NCI-H226 (cell line): ENCODE data around the gene JMJD1C.
"Not testable (repeated sequence)": the region's sequence is repeated elsewhere in the genome, so short reads cannot be mapped to it uniquely, and the experiment has no call there.

Experiments used
- DNase-seq: peaks from one replicate; pipeline ENCODE4 v3.0.0-alpha.2; 2015

The JMJD1C gene

DNA sequence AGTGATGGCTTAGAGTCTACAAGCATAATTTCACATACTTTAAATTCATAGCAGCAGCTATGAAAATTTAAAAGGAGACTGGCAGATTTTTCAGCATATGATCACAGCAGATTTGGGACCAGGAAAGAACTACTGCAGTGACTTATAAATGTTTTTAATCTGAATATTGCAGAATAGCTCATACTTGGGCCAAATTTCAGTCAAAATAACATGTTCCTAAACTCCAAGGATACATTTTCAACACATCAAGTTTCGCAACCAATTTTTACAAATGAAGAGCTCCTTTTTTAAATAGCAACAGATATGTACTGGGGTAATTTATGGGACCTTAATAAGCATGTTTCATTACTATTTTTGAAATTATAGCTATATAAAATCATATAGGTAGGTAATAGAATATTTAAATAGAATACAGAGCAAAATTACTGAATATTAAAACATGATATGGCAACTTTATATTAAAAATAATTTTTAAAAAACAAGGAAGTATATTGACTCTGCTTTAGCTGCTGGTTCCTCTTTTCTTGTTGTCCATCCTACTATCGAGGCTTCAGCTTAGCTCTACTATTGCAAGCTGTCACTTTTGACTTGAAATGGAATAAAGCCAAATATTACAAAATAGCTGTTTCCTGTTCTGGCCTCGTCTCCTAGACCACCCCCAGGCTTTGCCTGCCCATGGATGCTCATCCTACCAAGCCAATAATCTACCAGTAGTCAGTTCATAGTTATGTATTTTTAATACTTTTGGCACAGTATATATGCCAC, 209.6 kb downstream of the JMJD1C start:
- DNase-seq: peak; percentile 35

DNA sequence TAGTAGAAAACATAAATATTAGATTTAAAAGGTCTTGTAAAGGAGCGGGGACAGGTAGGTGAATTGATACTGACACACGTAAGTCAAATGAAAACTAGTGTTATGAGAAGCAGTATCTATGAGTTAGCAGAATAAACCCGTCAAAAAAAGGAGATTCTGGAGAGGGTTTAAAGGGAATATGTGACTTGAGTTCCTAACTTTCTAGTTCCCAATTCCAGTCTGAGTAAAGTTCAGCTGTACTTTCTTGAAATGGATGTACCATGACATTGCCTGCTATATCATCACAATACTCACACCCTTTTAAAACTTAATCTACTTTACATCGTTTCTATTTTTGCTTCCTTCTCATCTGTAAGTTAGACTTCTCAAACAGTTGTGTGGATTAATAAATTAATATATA, 210.5 kb downstream of the JMJD1C start:
- DNase-seq: no peak

DNA sequence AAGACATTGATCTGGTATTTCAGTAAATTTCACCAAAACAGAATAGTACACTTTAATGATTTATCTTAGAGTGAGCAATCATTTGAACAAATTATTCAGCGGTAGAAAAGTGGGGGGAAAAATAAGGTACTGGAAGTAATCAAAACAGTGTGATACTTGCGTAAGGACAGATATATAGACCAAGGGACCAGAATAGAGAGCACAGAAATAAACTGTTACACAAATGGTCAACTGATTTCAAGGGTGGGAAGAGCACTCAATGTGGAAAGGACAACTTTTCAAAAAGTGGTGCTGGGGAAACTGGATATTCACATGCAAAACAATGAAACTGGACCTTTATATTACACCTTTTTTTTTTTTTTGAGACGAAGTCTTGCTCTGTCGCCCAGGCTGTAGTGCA, 212.7 kb downstream of the JMJD1C start:
- DNase-seq: no peak

DNA sequence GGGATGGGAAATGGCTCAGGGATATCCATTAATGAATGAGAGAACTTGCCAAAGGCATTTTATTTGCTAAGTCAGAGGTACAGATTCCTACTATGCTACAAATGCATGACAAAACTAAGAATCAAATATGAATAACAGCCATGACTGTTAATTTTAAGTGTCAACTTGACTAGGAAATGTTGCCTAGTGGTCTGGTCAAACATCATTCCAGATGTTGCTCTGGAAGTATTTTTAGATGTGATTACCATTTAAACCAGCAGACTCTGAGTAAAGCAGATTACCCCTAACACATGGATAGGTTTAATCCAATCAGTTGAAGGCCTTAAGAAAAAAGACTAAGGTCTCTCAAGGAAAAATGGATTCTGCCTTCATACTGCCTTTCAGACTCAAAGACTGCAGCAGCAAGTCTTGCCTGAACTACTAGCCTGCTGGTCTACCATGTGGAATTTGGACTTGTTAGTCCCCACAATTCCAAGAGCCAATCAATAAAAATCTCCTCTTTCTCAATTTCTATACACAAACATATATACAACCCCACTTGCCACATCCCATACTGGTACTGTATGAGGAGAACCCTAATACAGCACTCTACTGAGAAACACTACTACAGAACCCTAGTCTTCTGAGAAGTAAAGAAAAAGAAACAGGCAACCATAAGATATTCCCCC, 213.5 kb downstream of the JMJD1C start:
- DNase-seq: no peak

DNA sequence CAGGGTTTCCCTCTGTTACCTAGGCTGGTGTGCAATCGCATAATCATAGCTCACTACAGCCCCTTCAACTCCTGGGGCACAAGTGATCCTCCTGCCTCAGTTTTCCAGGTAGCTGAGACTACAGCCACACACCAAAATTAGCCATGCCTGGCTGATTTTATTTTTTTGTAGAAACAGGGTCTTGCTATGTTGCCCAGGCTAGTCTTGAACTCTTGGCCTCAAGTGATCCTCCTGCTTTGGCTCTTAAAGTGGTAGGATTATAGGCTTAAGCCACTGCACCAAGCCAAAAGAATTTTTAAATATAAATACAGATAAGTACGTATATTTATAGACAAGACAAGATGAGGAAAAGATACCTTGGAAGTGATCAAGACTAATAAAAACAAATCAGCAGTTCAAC, 215.7 kb downstream of the JMJD1C start:
- DNase-seq: no peak

DNA sequence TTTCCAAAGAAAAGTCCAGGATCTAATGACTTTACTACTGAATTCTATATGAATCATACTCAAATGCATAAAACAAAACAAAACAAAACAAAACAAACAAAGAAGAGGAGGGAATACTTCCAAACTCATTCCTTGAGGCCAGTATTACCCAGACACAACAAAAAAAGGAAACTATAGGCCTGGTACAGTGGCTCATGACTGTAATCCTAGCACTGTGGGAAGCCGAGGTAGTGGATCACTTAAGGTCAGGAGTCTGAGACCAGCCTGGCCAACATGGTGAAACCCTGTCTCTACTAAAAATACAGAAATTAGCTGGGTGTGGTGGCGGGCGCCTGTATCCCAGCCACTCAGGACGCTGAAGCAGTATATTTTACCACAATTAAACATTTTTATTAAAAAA, 218.0 kb downstream of the JMJD1C start:
- DNase-seq: no peak

DNA sequence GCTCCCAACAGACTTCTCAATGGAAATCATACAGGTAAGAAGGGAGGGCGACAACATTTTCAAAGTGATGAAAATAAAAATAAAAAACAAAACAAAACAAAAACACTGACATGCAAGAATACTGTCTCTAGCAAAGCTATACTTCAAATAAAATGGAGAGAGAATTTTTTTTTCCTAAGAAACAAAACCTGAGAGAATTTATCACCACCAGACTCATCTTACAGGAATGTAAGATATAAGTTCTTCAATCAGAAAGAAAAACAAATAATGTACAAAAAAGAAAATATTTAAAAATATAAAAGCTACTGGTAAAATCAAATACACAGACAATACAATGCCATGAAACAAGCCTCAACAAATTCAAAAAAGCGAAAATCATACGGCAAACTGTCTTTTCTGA, 219.4 kb downstream of the JMJD1C start:
- peak; percentile 6 for DNase-seq

DNA sequence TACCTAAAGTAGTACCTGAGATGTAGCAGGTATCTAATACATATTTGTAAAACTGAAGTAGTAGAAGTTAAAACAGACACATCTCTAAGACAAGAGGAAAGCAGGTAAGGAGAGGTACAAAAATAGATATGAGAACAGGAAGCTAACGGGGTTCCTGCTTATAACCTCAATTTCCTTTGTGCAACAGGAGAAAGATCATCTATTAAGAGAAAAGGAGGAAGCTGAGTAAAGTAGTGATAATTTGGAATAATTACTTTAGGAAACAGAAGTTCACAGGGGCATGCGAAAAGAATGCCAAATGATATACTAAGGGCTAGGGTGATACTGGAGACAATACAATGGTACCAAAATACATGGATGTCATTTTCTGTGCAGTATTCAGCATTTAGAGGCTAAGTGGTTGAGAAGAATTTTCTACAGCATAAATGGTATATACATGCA, 223.9 kb downstream of the JMJD1C start:
- DNase-seq: no peak

DNA sequence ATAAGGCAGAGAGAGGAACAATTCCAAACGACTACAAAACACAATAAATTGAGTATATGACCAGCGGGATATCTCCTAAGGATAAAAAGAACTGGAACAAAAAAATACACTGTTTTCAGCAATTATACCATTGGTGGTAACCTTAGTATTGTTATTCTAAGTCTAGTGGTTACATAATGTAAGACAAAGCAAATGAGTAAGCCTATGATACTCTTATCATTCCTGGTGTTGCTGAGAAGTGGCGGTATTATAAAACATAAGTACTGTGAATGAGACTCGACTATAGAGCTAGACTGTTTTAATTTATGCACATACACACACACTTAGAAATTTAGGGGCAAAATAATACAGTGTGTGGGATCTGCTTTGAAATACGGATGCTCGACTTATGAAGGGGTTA, 225.0 kb downstream of the JMJD1C start:
- peak; percentile 8 for DNase-seq

DNA sequence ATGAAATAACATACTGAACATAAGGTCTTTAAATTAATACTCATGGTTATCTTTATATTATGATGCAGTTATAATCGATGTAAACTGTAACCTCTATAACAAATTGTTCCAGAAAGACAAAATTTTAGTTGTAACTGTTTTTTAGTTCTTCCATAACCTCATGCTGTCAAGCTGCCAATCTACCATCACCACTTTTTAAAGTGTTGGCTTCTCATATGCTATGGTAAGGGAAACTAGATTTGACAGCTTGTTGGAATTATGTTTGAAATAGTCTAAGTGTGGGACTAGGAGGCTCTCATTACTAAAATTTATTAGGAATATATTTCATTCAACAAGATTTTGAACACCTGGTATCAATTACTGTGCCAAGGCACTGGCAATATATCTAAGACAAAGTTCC, 227.3 kb downstream of the JMJD1C start:
- no peak for DNase-seq

DNA sequence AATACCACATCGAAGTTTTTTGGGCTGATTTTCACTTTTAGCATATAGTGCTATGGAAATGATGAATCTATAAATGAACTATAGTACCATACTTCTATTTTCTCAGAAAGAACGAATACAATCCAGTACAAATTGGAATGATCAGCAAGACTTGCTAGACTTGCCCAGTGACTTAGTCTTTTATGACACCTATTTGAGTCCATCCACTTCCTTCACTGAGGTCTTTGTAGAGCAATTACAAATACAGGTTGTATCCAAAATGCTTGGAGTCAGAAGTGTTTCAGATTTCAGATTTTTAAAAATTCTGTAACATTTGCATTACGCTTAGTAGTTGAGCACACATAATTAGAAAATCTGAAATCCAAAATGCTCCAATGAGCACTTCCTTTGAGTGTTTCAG, 228.4 kb downstream of the JMJD1C start:
- no peak for DNase-seq

DNA sequence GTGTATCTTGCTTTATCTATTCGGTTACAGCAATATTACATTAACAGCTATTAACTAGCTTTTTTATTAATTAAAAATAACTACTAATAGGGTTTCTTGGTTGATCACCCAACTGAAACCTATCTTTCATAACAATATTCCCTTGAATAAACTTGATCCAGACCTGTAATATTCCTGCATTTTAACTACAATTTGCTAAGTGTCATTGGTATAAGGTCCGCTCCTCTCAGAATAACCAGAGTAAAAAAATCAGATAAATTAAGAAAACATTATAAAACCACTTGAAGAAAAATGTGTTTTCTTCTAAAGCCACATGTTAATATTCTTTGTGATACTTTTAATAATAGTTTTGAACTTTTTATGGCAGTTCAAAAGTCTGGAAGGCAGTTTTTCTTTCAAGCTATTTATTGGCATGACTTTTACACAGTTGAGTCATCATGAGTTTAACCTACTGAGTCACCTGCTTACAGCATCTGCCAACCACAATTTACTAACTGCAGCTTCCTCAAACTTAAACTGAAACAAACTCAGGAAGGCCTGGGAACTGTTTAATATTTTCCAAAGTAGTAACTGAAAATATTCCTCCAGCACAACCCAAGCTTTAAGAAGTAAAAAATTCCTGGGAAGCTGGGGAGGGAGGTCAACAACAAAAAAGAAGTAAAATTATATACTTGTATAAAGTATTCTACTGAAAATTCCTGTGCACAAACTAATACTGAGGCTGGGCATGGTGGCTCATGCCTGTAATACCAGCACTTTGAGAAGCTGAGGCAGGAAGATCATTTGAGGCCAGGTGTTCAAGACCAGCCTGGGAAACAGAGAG, 229.5 kb downstream of the JMJD1C start:
- peak; percentile 81 for DNase-seq

DNA sequence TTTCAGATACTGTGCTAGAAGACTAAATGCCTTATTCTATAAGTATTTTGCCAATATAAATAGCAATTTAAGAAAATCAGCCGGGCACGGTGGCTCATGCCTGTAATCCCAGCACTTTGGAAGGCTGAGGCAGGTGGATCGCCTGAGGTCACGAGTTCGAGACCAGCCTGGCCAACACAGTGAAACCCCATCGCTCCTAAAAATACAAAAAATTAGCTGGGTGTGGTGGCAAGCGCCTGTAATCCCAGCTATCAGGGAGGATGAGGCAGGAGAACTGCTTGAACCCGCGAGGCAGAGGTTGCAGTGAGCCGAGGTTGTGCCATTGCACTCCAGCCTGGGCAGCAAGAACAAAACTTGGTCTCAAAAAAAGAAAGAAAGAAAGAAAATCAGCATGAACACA, 230.6 kb downstream of the JMJD1C start:
- DNase-seq: not testable (repeated sequence)

DNA sequence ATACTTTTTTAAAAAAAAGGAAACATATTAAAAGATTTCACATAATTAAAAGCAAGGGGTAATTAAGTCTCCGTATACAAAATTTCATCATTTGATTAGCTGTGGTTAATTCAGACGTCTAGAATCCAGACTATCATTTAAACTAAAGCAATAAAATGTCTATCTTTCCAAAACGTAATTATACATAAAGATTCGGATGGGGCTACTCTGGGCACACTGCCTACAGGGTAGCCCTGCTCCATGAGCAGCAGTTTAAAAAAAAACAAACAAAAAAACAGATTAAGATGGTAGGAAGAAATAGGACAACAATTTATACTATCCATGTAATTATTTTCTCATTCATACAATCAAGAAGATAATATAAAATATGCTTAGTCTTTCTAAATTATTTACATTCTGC, 236.6 kb downstream of the JMJD1C start:
- no peak for DNase-seq

DNA sequence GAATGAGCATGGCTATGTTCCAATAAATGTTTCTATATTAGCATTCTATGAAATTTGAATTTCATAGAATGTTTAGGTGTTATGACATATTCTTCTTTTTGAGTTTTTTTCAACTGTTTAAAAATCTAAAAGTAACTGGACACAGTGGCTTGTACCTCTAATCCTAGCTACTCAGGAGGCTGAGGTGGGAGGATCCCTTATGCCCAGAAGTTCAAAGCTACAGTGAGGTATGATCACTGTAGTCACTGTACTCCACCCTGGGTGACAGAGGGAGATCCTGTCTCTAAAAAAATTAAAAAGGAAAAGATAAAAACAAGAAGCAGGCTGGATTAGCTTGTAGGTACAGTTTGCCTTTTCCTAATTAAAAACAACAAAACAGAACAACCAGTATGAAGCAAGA, 237.5 kb downstream of the JMJD1C start:
- no peak for DNase-seq

DNA sequence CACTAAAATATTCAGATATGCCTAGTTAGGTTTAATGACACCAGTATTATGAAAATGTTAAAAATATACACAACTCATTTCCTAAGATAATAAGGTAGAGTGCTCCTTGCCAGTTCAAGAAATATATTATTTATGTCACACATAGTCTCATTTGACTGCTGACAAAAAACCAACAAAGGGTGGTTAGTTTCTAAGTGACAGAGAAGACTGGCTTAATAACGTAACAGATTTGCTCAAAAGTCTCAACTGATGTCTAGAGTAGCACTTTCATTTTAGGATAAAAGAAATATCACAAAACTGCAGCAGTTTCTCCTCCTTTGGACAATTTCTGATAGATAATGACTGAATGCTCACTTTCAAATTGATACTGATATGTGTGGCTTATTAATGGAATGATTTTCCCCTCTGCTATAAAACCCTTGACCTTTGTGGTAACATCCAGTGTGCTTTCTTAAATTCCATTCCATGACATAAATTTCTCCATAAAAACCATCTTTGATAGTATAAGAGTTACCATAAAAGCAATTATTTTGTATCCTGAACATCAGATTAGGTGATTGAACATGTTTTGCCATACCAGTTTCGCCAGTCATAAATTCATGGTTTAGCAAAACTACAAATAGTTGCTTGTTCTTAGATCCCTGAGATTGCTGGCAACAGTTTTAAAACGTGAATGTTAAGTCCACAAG, 238.4 kb downstream of the JMJD1C start:
- DNase-seq: no peak

DNA sequence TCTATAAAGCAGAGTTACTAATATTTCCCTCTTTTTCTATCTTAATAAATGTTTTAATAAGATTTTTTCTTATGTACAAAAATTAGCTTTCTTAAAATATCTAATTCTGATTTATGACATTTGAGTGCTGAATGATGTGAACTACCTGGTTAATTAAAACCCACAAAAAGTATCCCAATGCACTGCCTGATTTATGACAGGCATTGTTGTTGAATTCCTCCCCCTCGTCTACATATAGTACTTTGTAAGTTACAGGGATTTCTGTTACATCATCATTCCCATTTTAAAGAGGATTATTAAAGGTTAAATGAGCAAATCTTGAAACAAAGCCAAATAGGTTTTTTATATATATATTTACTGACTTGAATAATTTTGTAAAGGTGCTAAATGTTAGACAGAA, 241.5 kb downstream of the JMJD1C start:
- no peak for DNase-seq

DNA sequence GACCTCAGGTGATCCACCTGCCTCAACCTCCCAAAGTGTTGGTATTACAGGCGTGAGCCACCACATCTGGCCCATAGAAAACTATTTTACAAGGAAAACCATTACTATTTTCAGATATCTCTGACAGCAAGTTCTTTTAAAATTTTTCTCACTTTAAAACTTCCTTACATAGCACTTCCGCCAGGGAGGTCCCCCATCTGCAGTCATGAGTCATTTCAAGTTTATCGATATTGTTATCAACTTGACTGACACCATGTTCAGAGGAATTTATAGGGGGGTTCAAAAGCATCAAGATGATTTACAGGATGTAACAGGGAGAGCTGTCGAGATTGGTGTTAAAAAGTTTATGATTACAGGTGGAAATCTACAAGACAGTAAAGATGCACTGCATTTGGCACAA, 243.8 kb downstream of the JMJD1C start:
- DNase-seq: no peak

DNA sequence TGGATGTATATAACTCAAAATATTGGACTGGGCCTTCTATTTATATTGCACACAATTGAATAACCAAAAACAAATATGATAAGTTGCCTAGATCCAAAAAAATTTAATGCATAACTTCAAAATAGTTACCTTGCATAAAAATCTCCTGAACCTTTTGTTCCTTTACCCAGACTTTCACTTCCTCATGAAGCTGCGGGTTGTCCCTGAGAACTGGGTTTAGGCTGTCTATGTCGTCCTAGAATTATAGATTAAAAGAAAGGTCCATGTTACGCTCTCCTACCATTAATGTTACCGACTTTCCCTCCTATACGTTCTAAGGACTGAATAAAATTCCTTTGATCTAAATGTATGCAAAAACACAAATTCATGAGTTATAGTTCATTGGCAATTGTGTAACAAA, 246.0 kb downstream of the JMJD1C start:
- no peak for DNase-seq

DNA sequence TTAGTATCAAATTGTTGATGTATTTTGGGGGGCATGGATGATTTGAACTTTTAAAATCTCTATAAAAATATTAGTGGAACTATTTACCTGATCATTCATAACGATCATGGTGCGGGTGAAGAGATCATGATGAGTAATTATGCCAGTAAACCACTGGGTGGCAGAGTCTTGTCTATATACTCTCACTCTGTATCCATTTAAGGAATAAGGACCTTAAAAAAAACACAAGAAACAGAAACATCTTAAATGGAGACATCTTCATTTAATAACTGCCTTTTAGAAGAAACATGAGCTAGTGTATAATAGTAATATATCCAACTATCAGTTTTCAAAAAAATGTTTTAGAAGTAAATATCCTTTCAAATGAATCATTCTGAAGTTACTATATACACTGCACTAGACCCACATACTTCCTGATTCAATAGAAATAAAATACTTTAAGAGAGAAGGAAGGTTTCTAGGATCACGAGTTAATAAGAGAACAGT, 248.6 kb downstream of the JMJD1C start:
- no peak for DNase-seq

DNA sequence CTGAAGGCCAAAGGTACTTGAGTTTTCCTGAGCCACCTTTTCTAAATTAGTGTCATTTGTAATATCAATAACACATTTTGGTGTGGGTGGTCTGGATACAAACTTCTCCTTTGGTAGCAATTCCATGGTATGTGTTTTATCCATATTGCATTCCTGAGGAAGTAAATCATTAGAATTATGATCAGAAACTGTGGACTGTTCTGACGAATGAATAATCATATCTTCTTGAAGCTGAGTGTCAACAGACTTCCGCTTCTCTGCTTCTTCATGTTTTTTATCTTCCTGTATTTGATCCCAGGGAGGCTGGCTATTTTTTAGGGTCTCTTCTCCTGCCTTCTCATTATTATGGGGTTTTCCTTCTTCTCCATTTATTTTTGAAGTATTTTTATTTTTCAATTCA, 251.2 kb downstream of the JMJD1C start:
- no peak for DNase-seq

DNA sequence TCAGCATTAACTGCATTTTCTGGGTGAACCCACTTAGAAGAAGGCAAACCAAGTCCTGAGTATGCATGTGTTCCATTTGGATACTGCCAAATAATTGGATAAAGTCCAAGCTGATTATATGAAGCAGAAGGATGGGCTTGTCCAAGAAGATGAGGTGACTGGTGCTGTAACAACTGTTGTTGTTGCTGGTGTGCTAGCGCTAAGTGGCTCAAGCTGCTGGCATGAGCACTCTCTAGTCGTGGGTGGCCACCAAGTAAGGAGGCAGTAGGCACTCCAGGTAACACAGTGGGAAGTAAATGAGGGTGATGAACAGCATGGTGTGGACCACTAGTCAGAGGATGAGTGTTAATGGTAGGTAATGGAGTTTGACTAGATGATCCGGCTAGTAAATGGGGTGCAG, 252.3 kb downstream of the JMJD1C start:
- no peak for DNase-seq

DNA sequence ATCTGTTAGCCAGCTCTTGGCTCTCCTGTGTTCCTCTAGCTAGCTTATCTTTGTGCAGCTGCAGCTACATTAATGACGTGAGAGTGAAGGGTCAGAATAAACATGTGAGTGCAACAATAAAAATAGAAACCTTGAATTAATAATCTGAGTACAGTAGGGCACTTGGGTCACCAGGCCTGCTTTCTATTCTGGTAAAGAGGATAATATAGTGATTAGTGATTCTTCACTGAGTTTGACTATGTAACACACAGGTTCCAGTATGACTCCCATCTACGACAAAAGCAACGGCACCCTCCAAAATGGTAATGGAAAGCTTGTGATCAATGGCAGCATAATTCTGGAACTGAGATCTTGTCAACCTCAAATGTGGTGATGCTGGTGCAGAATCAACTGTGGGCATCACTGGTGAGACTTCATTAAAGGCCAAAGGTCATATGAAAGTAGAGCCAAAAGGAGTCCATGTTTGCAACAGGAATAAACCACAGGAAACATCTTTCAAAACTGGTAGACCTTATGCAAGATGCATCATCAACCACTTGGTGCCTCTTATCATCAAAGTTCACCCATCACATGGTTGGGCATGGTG, 255.1 kb downstream of the JMJD1C start:
- peak; percentile 11 for DNase-seq
